Liver (tissue), 9 donors: ENCODE data around the gene IL22RA1. TPM values are rescaled to one million over a fixed set of nuclear protein-coding genes. Genes with fewer than 3 reads are reported as not detected.

ENCODE experiments used
- DNase-seq: peaks from one replicate; pipeline ENCODE4 v3.0.0-alpha.2; 2017; ENCODE audit warnings: low spot score
- H3K27ac ChIP-seq, 2 donors: one replicate each; pipeline ENCODE4 v1.7.0; 2013; ENCODE audit warnings: inconsistent platforms in 2 of 2, low read length in 2 of 2, control low read depth in 1 of 2, low read depth in 1 of 2, mild to moderate bottlenecking in 1 of 2
- H3K27me3 ChIP-seq, 4 donors: one replicate each; pipeline versions ENCODE4 v1.6.1 to v1.7.0; 2013; ENCODE audit warnings: low read length in 3 of 4, inconsistent platforms in 1 of 4, mild to moderate bottlenecking in 1 of 4, moderate library complexity in 1 of 4; ENCODE audit not compliant: control insufficient read depth in 4 of 4, insufficient read depth in 4 of 4
- H3K36me3 ChIP-seq, 4 donors: one replicate each; pipeline versions ENCODE4 v1.6.1 to v1.7.0; 2013; ENCODE audit warnings: low read length in 3 of 4, mild to moderate bottlenecking in 3 of 4, low read depth in 1 of 4, moderate library complexity in 1 of 4; ENCODE audit not compliant: control insufficient read depth in 4 of 4, insufficient read depth in 3 of 4
- H3K4me1 ChIP-seq, 4 donors: one replicate each; pipeline versions ENCODE4 v1.6.1 to v1.7.0; 2013; ENCODE audit warnings: low read length in 3 of 4, mild to moderate bottlenecking in 3 of 4, moderate library complexity in 1 of 4; ENCODE audit not compliant: control insufficient read depth in 4 of 4, insufficient read depth in 4 of 4
- H3K4me3 ChIP-seq, 3 donors: one replicate each; pipeline versions ENCODE4 v1.6.1 to v1.7.0; 2013; ENCODE audit warnings: low read length in 3 of 3, control low read depth in 1 of 3, low read depth in 1 of 3, mild to moderate bottlenecking in 1 of 3
- H3K9ac ChIP-seq, 2 donors: one replicate each; pipeline ENCODE4 v1.7.0; 2013; ENCODE audit warnings: low read length in 2 of 2, mild to moderate bottlenecking in 2 of 2, moderate library complexity in 2 of 2, control low read depth in 1 of 2, low read depth in 1 of 2
- H3K9me3 ChIP-seq, 4 donors: one replicate each; pipeline versions ENCODE4 v1.6.1 to v1.7.0; 2013; ENCODE audit warnings: low read length in 3 of 4; ENCODE audit not compliant: control insufficient read depth in 4 of 4
- ATF3 ChIP-seq: IDR thresholded peaks from 2 replicates; pipeline ENCODE4 v1.6.1; 2016; ENCODE audit warnings: antibody characterized with exemption
- CTCF ChIP-seq: fragments of 150-350 bp; IDR thresholded peaks from 2 replicates; pipeline ENCODE4 v1.5.1; 2017; ENCODE audit warnings: improper control_type of control experiment, low read depth, low read length; ENCODE audit not compliant: missing input control
- EGR1 ChIP-seq, 2 donors: IDR thresholded peaks; 2 replicates each; pipeline ENCODE4 v1.6.1; 2016 to 2018; ENCODE audit warnings: antibody characterized with exemption in 2 of 2, low read depth in 2 of 2
- FOXA1 ChIP-seq: IDR thresholded peaks from 2 replicates; pipeline ENCODE4 v1.6.1; 2016; ENCODE audit warnings: antibody characterized with exemption
- FOXA2 ChIP-seq: IDR thresholded peaks from 2 replicates; pipeline ENCODE4 v1.6.1; 2016; ENCODE audit warnings: antibody characterized with exemption
- GABPA ChIP-seq, 2 donors: IDR thresholded peaks in 1 of 2; conservative IDR thresholded peaks in 1 of 2; 2 replicates each; pipeline ENCODE4 v1.6.1; 2016; ENCODE audit warnings: antibody characterized with exemption in 2 of 2, mild to moderate bottlenecking in 1 of 2, moderate library complexity in 1 of 2
- HNF4G ChIP-seq: IDR thresholded peaks from 2 replicates; pipeline ENCODE4 v1.6.1; 2016; ENCODE audit warnings: antibody characterized with exemption
- JUND ChIP-seq, 2 donors: IDR thresholded peaks; 2 replicates each; pipeline ENCODE4 v1.6.1; 2016; ENCODE audit warnings: antibody characterized with exemption in 2 of 2
- RAD21 ChIP-seq, 2 donors: IDR thresholded peaks; 2 replicates each; pipeline ENCODE4 v1.6.1; 2016; ENCODE audit warnings: antibody characterized with exemption in 2 of 2, mild to moderate bottlenecking in 2 of 2
- REST ChIP-seq: IDR thresholded peaks from 2 replicates; pipeline ENCODE4 v1.6.1; 2016; ENCODE audit warnings: antibody characterized with exemption, mild to moderate bottlenecking
- RXRA ChIP-seq, 2 donors: IDR thresholded peaks; 2 replicates each; pipeline ENCODE4 v1.6.1; 2017 to 2018; ENCODE audit warnings: antibody characterized with exemption in 2 of 2, mild to moderate bottlenecking in 1 of 2
- SP1 ChIP-seq: IDR thresholded peaks from 2 replicates; pipeline ENCODE4 v1.6.1; 2018; ENCODE audit warnings: antibody characterized with exemption, mild to moderate bottlenecking
- TAF1 ChIP-seq: conservative IDR thresholded peaks from 2 replicates; pipeline ENCODE4 v1.6.1; 2016; ENCODE audit warnings: antibody characterized with exemption, mild to moderate bottlenecking
- YY1 ChIP-seq: IDR thresholded peaks from 2 replicates; pipeline ENCODE4 v1.6.1; 2016; ENCODE audit warnings: antibody characterized with exemption, mild to moderate bottlenecking
- ZBTB33 ChIP-seq: IDR thresholded peaks from 2 replicates; pipeline ENCODE4 v1.6.1; 2016; ENCODE audit warnings: antibody characterized with exemption
- whole genome bisulfite sequencing: extraction: QIAGEN DNeasy Blood & Tissue Kit; methylation state at CpG from one replicate; pipeline ENCODE4 v1.1.7; 2013; 5-methylcytosine and 5-hydroxymethylcytosine counted together
- polyA plus RNA-seq, 2 donors: library from polyadenylated mRNA; stranded (reverse) in 1 of 2; unstranded in 1 of 2; fragments of 200-250 nt in 1 of 2; fragments of >200 nt in 1 of 2; fragmentation: Nextera tagmentation in 1 of 2; extraction: Ambion mirVana in 1 of 2; gene quantifications; one replicate each; pipeline versions ENCODE4 v1.2.1 to v1.2.3, GENCODE V29; 2013 to 2015
- total RNA-seq, 2 donors: library from RNA; depleted of rRNA; stranded (reverse); fragments of >200 nt; gene quantifications; one replicate each; pipeline ENCODE4 v1.2.3, GENCODE V29; 2014
- donor health status: healthy.
- donor health status: healthy.
- donor health status: healthy.
- donor health status: healthy.
- donor health status: healthy.

Gene IL22RA1
- total and polyA plus RNA-seq, 4 donors = 2.1 to 4.5 (median 3.4) TPM

- no peaks in the 10 kb centered on the region for H3K9me3 ChIP-seq
- H3K36me3 ChIP-seq = no peaks in the 10 kb centered on the region
- H3K9ac ChIP-seq = no peak overlapping the region
- H3K4me3 ChIP-seq = no peak overlapping the region
- DNase-seq = no peak
- no peak overlapping the region for H3K27ac ChIP-seq
- no peaks in the 10 kb centered on the region for H3K27me3 ChIP-seq
- TF ChIP-seq SP1 = no peak
- TF ChIP-seq ZBTB33 = no peak
- TF ChIP-seq FOXA1 = no peak
- TF ChIP-seq EGR1 (IDR thresholded peaks at IDR 0.05; ENCODE audit: low read depth in 2 of 2) = no peak
- no peak for TF ChIP-seq TAF1
- TF ChIP-seq YY1 = no peak
- no peak for TF ChIP-seq REST
- TF ChIP-seq GABPA (IDR thresholded peaks at IDR 0.05 in 1 of 2, conservative IDR thresholded peaks at IDR 0.05 in 1 of 2) = no peak
- no peak for TF ChIP-seq ATF3
- no peak for TF ChIP-seq HNF4G
- no peak for TF ChIP-seq CTCF
- 91% methylated on average over 14 of the region's 14 CpGs for WGBS
- H3K4me1 ChIP-seq = no peaks in the 10 kb centered on the region
Observed at GRCh38 chr1:24089743-24090555, 53.0 kb downstream of the IL22RA1 start.

GRCh38 chr1:24089027-24089742 is 53.8 kb downstream of the IL22RA1 start:
- no peaks in the 10 kb centered on the region for H3K36me3 ChIP-seq
- no peak overlapping the region for H3K27ac ChIP-seq
- DNase-seq = no peak
- 87% methylated on average over 14 of the region's 14 CpGs for WGBS
- no peak overlapping the region for H3K9ac ChIP-seq
- H3K4me1 ChIP-seq = no peaks in the 10 kb centered on the region
- H3K27me3 ChIP-seq = no peaks in the 10 kb centered on the region
- no peaks in the 10 kb centered on the region for H3K9me3 ChIP-seq
- no peak overlapping the region for H3K4me3 ChIP-seq
- TF ChIP-seq FOXA2 = no peak
- no peak for TF ChIP-seq YY1
- TF ChIP-seq RXRA (IDR thresholded peaks at IDR 0.05) = no peak
- no peak for TF ChIP-seq JUND (IDR thresholded peaks at IDR 0.05)
- no peak for TF ChIP-seq REST
- TF ChIP-seq FOXA1 = no peak
- TF ChIP-seq RAD21 (IDR thresholded peaks at IDR 0.05) = no peak
- TF ChIP-seq HNF4G = no peak
- no peak for TF ChIP-seq TAF1
- TF ChIP-seq SP1 = no peak
- TF ChIP-seq ATF3 = no peak
- TF ChIP-seq CTCF = no peak
